Measurements from ENCODE around the gene PLK3. TPM values are rescaled to one million over a fixed set of nuclear protein-coding genes. Genes with fewer than 3 reads are reported as not detected.
"Not testable (repeated sequence)": the region's sequence is repeated elsewhere in the genome, so short reads cannot be mapped to it uniquely, and the experiment has no call there.

The PLK3 gene
- total RNA-seq, result 1 to 10 TPM; 1.8 to 5.3 (median 3.6) TPM
- long read RNA-seq, result 0 reads

DNA sequence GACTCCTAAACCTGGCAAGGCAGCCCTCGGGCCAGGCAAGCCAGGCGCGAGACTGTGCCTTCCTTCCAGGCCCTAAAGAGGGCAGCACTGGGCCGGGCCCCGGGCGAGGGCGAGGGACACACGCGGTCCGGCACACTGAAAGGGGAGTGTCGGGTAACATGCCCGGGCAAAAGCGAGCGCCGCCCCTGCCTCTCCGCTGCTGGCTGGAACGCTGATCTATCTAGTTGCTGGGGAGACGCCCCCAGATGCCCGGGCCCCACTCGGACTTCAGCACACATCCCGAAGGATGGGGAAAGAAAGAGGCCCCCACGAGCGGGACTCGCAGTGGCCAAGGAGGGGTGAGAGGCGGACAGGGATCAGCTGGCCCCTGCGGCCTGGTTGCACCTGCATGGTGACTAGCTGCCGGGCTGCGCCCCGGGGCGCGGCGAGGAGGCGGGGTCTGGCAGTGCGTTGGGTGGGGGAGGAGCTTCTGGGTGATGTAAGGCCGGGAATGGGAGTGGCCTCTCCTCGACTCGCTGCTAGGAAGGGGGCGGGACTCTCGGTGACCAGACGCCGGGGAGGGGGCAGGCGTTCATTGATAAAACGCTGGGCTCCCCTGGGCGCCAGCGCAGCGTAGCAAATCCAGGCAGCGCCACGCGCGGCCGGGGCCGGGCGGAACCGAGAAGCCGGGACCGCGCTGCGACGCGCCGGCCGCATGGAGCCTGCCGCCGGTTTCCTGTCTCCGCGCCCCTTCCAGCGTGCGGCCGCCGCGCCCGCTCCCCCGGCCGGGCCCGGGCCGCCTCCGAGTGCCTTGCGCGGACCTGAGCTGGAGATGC is at the start of gene PLK3:
PLK3 (plus strand) TSS at position 608 of the 815 bp plus-strand sequence; CDS start at position 695, 87 bp downstream.
- 0% methylated on average over 9 of the region's 79 CpGs for WGBS (ENCODE audit: insufficient coverage, low coverage, low lambda C conversion rate, missing lambda C conversion rate)
- ATAC-seq (peak; percentile 92 to 96 (median 96)), DNase-seq (peak; percentile 98 to 99 (median 98))
- Histone ChIP-seq H3K9me3 (no peaks in the 10 kb centered on the region), H3K36me3 (peaks cover 0 to 6% (median 1%) of the 10 kb centered on the region in 4 donors), H3K27ac (peak within 1 kb of the TSS; percentile 80 to 92 (median 87)), H3K4me1 (peaks cover 0 to 10% (median 1%) of the 10 kb centered on the region in 4 donors), H3K27me3 (no peaks in the 10 kb centered on the region), H3K4me3 (peak within 1 kb of the TSS; percentile 65 to 86 (median 71))
- TF ChIP-seq POLR2A (IDR thresholded peaks at IDR 0.05), result peak; percentile 99
- TF ChIP-seq, protein P1, sequence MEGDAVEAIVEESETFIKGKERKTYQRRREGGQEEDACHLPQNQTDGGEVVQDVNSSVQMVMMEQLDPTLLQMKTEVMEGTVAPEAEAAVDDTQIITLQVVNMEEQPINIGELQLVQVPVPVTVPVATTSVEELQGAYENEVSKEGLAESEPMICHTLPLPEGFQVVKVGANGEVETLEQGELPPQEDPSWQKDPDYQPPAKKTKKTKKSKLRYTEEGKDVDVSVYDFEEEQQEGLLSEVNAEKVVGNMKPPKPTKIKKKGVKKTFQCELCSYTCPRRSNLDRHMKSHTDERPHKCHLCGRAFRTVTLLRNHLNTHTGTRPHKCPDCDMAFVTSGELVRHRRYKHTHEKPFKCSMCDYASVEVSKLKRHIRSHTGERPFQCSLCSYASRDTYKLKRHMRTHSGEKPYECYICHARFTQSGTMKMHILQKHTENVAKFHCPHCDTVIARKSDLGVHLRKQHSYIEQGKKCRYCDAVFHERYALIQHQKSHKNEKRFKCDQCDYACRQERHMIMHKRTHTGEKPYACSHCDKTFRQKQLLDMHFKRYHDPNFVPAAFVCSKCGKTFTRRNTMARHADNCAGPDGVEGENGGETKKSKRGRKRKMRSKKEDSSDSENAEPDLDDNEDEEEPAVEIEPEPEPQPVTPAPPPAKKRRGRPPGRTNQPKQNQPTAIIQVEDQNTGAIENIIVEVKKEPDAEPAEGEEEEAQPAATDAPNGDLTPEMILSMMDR (IDR thresholded peaks at IDR 0.05), result peak; percentile 88 to 93 (median 91)
- intact Hi-C loops (cut with DNase I), result no loop called here

DNA sequence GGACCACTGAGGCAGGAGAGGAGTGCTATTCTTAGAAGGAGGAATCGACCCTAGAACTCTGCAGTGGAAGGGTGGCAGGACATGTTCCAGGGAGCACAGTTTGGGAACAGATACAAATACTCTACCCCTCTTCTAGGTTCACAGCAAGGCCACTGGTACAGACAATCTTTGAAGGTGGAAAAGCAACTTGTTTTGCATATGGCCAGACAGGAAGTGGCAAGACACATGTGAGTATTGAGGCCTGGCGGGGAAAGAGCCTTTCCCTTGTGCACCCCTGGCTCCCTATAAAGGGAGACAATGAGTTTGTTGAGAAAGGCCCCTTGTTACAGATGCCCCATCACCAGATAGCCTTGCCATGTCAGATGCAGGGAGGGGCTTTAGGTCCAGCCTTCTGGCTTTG is 42.8 kb upstream of the PLK3 start:
- Histone ChIP-seq H3K4me3 (no peak overlapping the region), H3K9me3 (no peaks in the 10 kb centered on the region), H3K27me3 (no peaks in the 10 kb centered on the region), H3K4me1 (no peaks in the 10 kb centered on the region), H3K36me3 (no peaks in the 10 kb centered on the region), H3K27ac (no peak overlapping the region)
- no peak for ATAC-seq
- no peak for DNase-seq
- WGBS (ENCODE audit: insufficient coverage, low coverage, low lambda C conversion rate, missing lambda C conversion rate), result 80% methylated on average over 1 of the region's 2 CpGs
- TF ChIP-seq, protein P1 (IDR thresholded peaks at IDR 0.05), result no peak
- no peak for TF ChIP-seq POLR2A (IDR thresholded peaks at IDR 0.05)
- intact Hi-C loops (cut with DNase I), result no loop called here

GRCh38 chr1:44759077-44759476 is 41.1 kb upstream of the PLK3 start:
- no peak for DNase-seq
- ATAC-seq, result no peak
- no peaks in the 10 kb centered on the region for H3K27me3 ChIP-seq
- TF ChIP-seq POLR2A (IDR thresholded peaks at IDR 0.05), result no peak
- TF ChIP-seq, protein P1 (IDR thresholded peaks at IDR 0.05), result no peak
- intact Hi-C loops (cut with DNase I), result no loop called here
- H3K36me3 ChIP-seq, result no peaks in the 10 kb centered on the region
- no peaks in the 10 kb centered on the region for H3K9me3 ChIP-seq
- H3K4me3 ChIP-seq, result no peak overlapping the region
- no peaks in the 10 kb centered on the region for H3K4me1 ChIP-seq
- 100% methylated on average over 3 of the region's 11 CpGs for WGBS (ENCODE audit: insufficient coverage, low coverage, low lambda C conversion rate, missing lambda C conversion rate)
- no peak overlapping the region for H3K27ac ChIP-seq

DNA sequence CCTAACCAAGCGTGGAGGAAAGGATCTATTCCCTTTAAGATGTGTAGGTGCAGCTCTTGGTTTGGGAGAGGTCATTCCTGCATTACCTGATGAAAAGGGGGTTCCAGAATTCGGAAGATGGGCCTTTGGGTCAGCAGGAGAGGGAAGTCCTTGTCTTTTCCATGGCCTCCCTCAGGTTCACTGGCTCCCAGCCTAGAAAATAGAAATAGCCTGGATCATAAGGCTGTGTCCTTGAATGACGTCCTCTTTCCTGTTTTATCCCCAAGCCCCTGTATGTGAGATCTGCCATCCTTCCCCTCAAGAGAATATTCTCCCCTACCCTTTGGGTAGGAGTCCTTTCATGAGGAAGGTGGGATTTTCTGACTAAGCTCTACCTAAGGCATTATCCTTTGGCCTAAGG is 39.3 kb upstream of the PLK3 start:
- TF ChIP-seq, protein P1 (IDR thresholded peaks at IDR 0.05), result no peak
- no peak for TF ChIP-seq POLR2A (IDR thresholded peaks at IDR 0.05)
- DNase-seq, result no peak
- Histone ChIP-seq H3K36me3 (no peaks in the 10 kb centered on the region), H3K4me3 (no peak overlapping the region), H3K9me3 (no peaks in the 10 kb centered on the region), H3K27me3 (no peaks in the 10 kb centered on the region), H3K27ac (no peak overlapping the region), H3K4me1 (no peaks in the 10 kb centered on the region)
- intact Hi-C loops (cut with DNase I), result no loop called here
- WGBS (ENCODE audit: insufficient coverage, low coverage, low lambda C conversion rate, missing lambda C conversion rate), result 89% methylated on average over 1 of the region's 3 CpGs
- ATAC-seq, result no peak

- H3K36me3 ChIP-seq; H3K27me3 ChIP-seq; H3K9me3 ChIP-seq; H3K27ac ChIP-seq; H3K4me1 ChIP-seq; ATAC-seq; intact Hi-C loops (cut with DNase I); H3K4me3 ChIP-seq; DNase-seq: not testable (repeated sequence)
- 92% methylated on average over 2 of the region's 6 CpGs for WGBS (ENCODE audit: insufficient coverage, low coverage, low lambda C conversion rate, missing lambda C conversion rate)
These were observed 33.8 kb upstream of the PLK3 start for GRCh38 chr1:44766421-44766820.

Measured in right lobe of liver (tissue), 6 donors.